ENCODE measurements around the gene PIGB.
"Not testable (repeated sequence)": the region's sequence is repeated elsewhere in the genome, so short reads cannot be mapped to it uniquely, and the experiment has no call there.

Gene PIGB

DNA sequence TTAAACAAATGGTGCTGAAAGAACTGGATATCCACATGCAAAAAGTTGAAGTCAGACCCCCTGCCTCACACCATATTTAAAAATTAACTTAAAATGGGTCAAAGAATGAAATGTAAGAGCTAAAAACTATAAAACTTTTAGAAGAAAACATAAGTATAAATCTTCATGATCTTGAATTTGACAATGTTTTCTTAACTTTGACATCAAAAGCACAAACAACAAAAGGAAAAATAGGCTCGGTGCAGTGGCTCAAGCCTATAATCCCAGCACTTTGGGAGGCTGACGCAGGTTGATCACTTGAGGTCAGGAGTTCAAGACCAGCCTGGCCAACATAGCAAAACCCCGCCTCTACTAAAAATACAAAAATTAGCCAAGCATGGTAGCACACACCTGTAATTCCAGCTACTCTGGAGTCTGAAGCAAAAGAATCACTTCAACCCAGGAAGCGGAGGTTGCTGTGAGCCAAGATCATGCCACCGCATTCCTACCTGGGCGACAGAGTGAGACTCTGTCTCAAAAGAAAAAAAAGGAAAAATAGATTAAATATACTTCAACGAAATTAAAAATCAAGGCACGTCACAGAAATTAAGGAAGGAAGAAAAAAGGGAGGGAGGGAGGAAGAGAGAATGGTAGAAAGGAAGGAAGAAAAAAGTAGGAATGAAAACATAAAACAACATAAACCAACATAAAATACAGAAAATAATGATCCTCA, 30.9 kb upstream of the PIGB start:
- no peak overlapping the region for H3K4me3 ChIP-seq (ENCODE audit: low read length)

DNA sequence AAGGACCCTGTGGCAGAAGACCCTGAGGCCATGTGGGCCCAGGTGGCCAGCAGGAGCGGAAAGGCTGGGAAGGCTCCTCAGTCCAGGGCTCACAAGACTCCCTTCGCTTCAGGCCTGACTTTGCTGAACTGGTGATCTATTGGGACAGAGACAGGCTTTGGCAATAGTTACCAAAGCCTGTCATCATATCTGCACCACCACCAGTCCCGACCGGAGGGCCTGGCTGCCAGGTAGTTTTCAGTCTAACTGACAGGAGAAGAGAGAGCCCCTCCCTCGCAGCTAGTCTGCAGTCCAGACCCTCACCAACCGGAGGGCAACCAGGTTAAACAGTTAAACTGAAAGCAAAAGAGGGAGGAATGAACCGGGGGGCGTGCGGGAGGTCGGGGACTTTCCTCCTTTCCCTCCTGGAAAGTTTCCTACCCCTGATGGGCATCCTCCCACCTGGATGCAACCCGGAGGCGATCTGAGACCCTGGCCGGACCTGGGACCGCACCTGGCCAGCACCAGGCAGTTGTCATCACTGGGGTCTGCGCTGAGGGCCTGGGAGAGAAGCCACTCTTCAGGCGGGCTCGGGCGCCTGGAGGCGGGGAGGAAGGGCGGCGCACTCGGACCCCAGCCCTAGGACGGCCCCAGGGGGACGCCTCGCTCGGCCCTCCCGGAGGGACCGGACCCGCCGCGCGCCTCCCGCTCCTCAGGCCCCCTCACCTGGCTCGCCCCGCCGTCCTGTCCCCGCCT, 29.8 kb upstream of the PIGB start:
- peak overlapping the region; percentile 84 for H3K4me3 ChIP-seq (ENCODE audit: low read length)
- peak; percentile 53 for DNase-seq (ENCODE audit: low read depth)
- TF ChIP-seq, protein P1, sequence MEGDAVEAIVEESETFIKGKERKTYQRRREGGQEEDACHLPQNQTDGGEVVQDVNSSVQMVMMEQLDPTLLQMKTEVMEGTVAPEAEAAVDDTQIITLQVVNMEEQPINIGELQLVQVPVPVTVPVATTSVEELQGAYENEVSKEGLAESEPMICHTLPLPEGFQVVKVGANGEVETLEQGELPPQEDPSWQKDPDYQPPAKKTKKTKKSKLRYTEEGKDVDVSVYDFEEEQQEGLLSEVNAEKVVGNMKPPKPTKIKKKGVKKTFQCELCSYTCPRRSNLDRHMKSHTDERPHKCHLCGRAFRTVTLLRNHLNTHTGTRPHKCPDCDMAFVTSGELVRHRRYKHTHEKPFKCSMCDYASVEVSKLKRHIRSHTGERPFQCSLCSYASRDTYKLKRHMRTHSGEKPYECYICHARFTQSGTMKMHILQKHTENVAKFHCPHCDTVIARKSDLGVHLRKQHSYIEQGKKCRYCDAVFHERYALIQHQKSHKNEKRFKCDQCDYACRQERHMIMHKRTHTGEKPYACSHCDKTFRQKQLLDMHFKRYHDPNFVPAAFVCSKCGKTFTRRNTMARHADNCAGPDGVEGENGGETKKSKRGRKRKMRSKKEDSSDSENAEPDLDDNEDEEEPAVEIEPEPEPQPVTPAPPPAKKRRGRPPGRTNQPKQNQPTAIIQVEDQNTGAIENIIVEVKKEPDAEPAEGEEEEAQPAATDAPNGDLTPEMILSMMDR (IDR thresholded peaks at IDR 0.05; ENCODE audit: insufficient read depth, low read depth, low read length, missing control alignments) = no peak

More for the DNA sequence above, 30.9 kb upstream of the PIGB start:
- TF ChIP-seq, protein P1 (IDR thresholded peaks at IDR 0.05; ENCODE audit: insufficient read depth, low read depth, low read length, missing control alignments) = no peak
- no peak for DNase-seq (ENCODE audit: low read depth)

DNA sequence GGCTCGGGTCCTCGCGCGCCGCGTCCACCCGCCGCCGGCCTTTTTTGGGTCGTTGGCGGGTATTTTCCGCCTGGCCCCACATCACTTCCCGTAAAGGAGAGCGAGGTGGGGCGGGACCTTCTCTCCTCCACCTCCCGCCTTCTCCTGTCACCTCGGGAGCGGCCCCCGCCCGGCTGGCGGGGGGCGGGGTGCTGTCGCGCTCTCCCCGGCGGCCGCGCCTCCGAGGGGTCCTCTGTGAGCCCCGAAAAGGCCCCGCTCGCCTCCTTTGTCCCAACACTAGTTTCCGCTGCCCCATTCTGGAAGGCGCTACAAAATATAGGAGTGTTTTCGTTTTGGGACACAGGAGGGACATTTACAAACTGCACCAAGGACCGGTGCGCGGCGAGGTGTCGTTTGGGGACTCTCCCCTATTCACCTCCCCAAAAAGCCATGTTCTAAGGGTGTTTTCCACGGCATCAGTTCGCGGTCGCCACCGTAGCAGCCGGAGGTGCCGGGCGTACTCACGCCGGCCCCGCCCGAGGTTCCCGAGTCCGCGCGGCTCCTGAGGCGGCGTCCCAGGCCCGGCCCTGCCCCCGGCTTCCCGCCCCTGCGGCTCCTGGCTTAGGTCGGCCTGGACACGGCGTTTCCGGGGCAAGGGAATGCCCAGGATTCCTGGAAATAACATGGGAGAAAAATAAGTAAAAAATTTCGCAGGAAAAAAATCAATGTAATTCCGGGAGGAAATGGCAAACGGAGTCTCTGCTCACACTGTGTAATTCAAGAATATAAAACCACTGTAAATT, 29.1 kb upstream of the PIGB start, which contains the start of gene RAB27A:
Gene RAB27A, minus strand, starts transcription at position 68 of the 782 bp plus-strand sequence. CDS start 54,879 bp downstream, outside the sequence.
- TF ChIP-seq, protein P1 (IDR thresholded peaks at IDR 0.05; ENCODE audit: insufficient read depth, low read depth, low read length, missing control alignments) = no peak
- DNase-seq (ENCODE audit: low read depth) = peak; percentile 78
- peak within 1 kb of the TSS; percentile 84 for H3K4me3 ChIP-seq (ENCODE audit: low read length)

DNA sequence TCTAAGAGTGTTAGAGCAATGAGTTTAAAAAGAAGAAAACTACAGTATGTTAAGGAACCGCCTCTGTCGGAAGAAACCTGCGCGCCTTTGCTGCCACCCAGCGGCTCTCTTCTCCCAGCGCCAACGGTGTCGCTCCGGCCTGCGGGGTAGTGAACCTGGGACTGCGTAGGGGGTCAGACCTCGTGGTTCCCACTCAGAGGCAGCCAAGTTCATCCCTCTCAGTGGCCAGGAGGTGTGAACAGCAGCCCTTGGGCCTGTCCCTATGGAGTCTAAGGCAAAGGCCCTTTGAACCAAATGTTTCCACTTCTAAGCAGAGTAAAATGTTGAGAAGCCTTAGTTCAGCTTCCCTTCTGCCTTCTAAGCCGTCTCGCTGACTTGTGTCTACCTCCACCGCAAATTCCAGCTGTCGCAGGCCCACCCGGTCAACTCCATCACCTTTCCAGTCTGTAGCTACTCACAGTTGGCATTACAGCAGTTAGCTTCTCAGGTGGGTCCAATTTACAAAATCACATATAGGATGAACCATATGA, 28.4 kb upstream of the PIGB start:
- peak; percentile 81 for DNase-seq (ENCODE audit: low read depth)
- peak overlapping the region; percentile 84 for H3K4me3 ChIP-seq (ENCODE audit: low read length)
- TF ChIP-seq, protein P1 (IDR thresholded peaks at IDR 0.05; ENCODE audit: insufficient read depth, low read depth, low read length, missing control alignments) = peak; percentile 89

DNA sequence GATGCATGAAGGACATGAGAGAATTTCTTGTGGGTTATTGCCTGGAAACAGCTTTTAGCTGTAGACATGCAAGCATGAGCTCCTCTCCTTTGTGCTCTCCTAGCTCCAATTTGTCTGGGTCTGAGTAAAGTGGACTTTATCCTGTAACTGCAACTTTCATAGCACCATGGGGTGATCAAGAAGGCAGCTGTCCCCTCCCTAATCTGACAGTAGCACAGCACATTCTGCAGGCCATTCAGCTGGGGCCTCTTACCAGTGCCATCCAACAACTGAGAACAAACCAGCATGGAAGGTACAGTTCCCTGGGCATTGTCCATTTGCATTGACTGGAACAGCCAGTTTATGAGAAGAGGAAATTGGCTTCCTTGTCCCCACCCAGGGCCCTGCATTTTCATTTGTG, 21.7 kb upstream of the PIGB start:
- H3K4me3 ChIP-seq (ENCODE audit: low read length) = no peak overlapping the region
- TF ChIP-seq, protein P1 (IDR thresholded peaks at IDR 0.05; ENCODE audit: insufficient read depth, low read depth, low read length, missing control alignments) = no peak
- no peak for DNase-seq (ENCODE audit: low read depth)

DNA sequence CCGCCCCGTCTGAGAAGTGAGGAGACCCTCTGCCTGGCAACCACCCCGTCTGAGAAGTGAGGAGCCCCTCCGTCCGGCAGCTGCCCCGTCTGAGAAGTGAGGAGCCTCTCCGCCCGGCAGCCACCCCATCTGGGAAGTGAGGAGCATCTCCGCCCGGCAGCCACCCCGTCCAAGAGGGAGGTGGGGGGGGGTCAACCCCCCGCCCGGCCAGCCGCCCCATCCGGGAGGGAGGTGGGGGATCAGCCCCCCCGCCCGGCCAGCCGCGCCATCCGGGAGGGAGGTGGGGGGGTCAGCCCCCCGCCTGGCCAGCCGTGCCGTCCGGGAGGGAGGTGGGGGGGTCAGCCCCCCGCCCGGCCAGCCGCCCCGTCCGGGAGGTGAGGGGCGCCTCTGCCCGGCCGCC, 16.2 kb upstream of the PIGB start:
- DNase-seq (ENCODE audit: low read depth); H3K4me3 ChIP-seq (ENCODE audit: low read length): not testable (repeated sequence)

Measured in epithelial cell of esophagus (primary cell).